Neural cell (in vitro differentiated cells): ENCODE data around the gene SPECC1.

Experiments
- CTCF ChIP-seq: fragments of 450-650 bp; IDR thresholded peaks from 2 replicates; pipeline ENCODE4 v1.5.1; 2014; ENCODE audit warnings: antibody characterized with exemption, mild to moderate bottlenecking, moderate library complexity; ENCODE audit not compliant: poor library complexity, severe bottlenecking
- EP300 ChIP-seq: fragments of 450-650 bp; conservative IDR thresholded peaks from 2 replicates; pipeline ENCODE4 v1.6.1; 2014; ENCODE audit warnings: antibody characterized with exemption, mild to moderate bottlenecking, moderate library complexity; ENCODE audit not compliant: poor library complexity, severe bottlenecking
- EZH2 ChIP-seq: fragments of 200-600, 300-800 bp; shearing (Covaris generic), sonication (generic); IDR thresholded peaks from 2 replicates; pipeline ENCODE4 v1.6.1; 2014; ENCODE audit warnings: antibody characterized with exemption, low read length, borderline replicate concordance, mild to moderate bottlenecking; ENCODE audit not compliant: insufficient read depth, poor library complexity, severe bottlenecking
- MXI1 ChIP-seq: fragments of 450-650 bp; conservative IDR thresholded peaks from 2 replicates; pipeline ENCODE4 v1.6.1; 2014; ENCODE audit warnings: antibody characterized with exemption, mild to moderate bottlenecking; ENCODE audit not compliant: poor library complexity, severe bottlenecking
- POLR2AphosphoS5 ChIP-seq: IDR thresholded peaks from 2 replicates; pipeline ENCODE4 v1.6.1; 2012
- REST ChIP-seq: IDR thresholded peaks from 2 replicates; pipeline ENCODE4 v1.6.1; 2012; ENCODE audit warnings: borderline replicate concordance
- SMC3 ChIP-seq: fragments of 450-650 bp; conservative IDR thresholded peaks from 2 replicates; pipeline ENCODE4 v1.6.1; 2014; ENCODE audit warnings: antibody characterized with exemption, mild to moderate bottlenecking, moderate library complexity; ENCODE audit not compliant: poor library complexity
- TAF1 ChIP-seq: IDR thresholded peaks from 2 replicates; pipeline ENCODE4 v1.6.1; 2012; ENCODE audit warnings: low read depth

- TF ChIP-seq CTCF (no peak), TAF1 (no peak), EZH2 (no peak), EP300 (no peak), POLR2AphosphoS5 (no peak), SMC3 (no peak), REST (no peak), MXI1 (no peak)
Measured at GRCh38 chr17:20109076-20109475, 99.9 kb downstream of the SPECC1 start.
